Raji (cell line): ENCODE results near the gene POLH.

Source experiments
- POLR2A ChIP-seq: IDR thresholded peaks from 2 replicates; pipeline ENCODE4 v1.6.1; 2011; ENCODE audit warnings: low read depth, low read length, control low read depth; ENCODE audit not compliant: insufficient read depth

POLH gene

GRCh38 chr6:43593938-43594337 lies 18.0 kb downstream of the POLH start:
- no peak for TF ChIP-seq POLR2A

- TF ChIP-seq POLR2A = no peak
These were observed 24.6 kb downstream of the POLH start for GRCh38 chr6:43600595-43600994.

- TF ChIP-seq POLR2A = no peak
These were observed 28.2 kb downstream of the POLH start for GRCh38 chr6:43604174-43604573.

GRCh38 chr6:43606019-43606418 lies 30.0 kb downstream of the POLH start:
- no peak for TF ChIP-seq POLR2A

- no peak for TF ChIP-seq POLR2A
These were observed 32.4 kb downstream of the POLH start for GRCh38 chr6:43608310-43608763.

GRCh38 chr6:43608807-43609206 lies 32.8 kb downstream of the POLH start:
- no peak for TF ChIP-seq POLR2A

GRCh38 chr6:43609402-43609801 lies 33.4 kb downstream of the POLH start:
- TF ChIP-seq POLR2A = no peak

GRCh38 chr6:43610431-43610830 lies 34.4 kb downstream of the POLH start:
- no peak for TF ChIP-seq POLR2A

- no peak for TF ChIP-seq POLR2A
These were observed 37.9 kb downstream of the POLH start for GRCh38 chr6:43613721-43614395.

- no peak for TF ChIP-seq POLR2A
These were observed 38.4 kb downstream of the POLH start for GRCh38 chr6:43614396-43614730.

GRCh38 chr6:43616725-43617472 lies 40.9 kb downstream of the POLH start:
- no peak for TF ChIP-seq POLR2A

- no peak for TF ChIP-seq POLR2A
These were observed 45.3 kb downstream of the POLH start for GRCh38 chr6:43621078-43621835.

- TF ChIP-seq POLR2A = no peak
These were observed 45.8 kb downstream of the POLH start for GRCh38 chr6:43621836-43622180.

GRCh38 chr6:43622541-43622940 lies 46.6 kb downstream of the POLH start:
- no peak for TF ChIP-seq POLR2A

- TF ChIP-seq POLR2A = no peak
These were observed 48.1 kb downstream of the POLH start for GRCh38 chr6:43623880-43624785.
